Measurements from ENCODE around the gene VAMP2.

Gene VAMP2

DNA sequence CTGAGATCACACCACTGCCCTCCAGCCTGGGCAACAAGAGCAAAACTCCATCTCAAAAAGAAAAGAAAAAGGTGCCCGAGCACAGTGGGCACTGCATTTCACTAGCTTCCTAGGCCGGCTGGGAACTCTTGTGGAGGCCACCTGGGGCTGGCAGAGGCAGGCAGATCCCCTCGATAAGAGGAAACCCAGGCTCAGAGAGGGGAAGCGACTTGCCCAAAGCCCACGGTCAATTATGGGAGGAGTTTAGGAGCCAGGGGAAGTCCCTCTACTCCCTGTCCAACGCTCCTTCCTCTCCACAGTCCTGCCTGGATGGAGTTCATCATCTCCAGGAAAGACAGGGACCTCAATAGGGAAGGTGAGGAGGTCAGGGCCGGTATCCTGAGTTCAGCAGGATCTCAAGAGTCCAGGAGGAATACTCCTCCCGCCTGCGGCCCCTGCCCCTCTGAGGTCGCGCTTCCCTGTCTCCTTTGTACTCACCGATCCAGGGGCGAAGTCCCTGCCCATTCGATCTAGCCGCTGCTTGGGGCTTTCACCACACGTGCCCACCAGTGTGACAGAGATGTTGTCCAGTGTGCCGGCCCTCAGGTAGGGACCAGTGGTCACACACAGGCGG is 45.3 kb downstream of the VAMP2 start:
- peak overlapping the region; percentile 98 for H3K4me3 Mint-ChIP-seq
- no peak overlapping the region for H3K27ac Mint-ChIP-seq
- H3K36me3 Mint-ChIP-seq (ENCODE audit: low read depth), result no peaks in the 10 kb centered on the region
- TF ChIP-seq, protein P1, sequence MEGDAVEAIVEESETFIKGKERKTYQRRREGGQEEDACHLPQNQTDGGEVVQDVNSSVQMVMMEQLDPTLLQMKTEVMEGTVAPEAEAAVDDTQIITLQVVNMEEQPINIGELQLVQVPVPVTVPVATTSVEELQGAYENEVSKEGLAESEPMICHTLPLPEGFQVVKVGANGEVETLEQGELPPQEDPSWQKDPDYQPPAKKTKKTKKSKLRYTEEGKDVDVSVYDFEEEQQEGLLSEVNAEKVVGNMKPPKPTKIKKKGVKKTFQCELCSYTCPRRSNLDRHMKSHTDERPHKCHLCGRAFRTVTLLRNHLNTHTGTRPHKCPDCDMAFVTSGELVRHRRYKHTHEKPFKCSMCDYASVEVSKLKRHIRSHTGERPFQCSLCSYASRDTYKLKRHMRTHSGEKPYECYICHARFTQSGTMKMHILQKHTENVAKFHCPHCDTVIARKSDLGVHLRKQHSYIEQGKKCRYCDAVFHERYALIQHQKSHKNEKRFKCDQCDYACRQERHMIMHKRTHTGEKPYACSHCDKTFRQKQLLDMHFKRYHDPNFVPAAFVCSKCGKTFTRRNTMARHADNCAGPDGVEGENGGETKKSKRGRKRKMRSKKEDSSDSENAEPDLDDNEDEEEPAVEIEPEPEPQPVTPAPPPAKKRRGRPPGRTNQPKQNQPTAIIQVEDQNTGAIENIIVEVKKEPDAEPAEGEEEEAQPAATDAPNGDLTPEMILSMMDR (IDR thresholded peaks at IDR 0.05), result no peak
- peaks cover 83% of the 10 kb centered on the region for H3K27me3 Mint-ChIP-seq (ENCODE audit: low read depth, poor library complexity)
- no peaks in the 10 kb centered on the region for H3K9me3 Mint-ChIP-seq
- DNase-seq, result peak; percentile 39
- peaks cover 26% of the 10 kb centered on the region for H3K4me1 Mint-ChIP-seq

DNA sequence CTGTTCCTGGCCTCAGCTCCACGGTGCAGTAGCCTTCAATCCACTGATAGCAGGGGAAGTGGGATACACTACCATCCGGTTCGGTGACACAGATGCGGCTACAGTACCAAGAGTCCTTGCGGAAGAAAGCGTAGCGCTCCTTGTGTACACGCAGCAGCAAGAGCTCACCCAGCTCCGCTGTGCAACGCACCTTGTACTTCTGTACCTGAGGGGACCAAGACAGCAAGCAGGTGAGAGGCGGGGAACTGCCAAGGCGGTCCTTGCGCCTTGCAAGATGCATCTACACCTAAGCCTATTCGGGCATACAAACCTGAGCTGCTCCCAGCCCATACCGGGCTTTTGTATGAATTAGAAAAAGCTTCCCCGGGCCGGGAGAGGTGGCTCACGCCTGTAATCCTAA is 46.0 kb downstream of the VAMP2 start:
- H3K9me3 Mint-ChIP-seq, result no peaks in the 10 kb centered on the region
- H3K36me3 Mint-ChIP-seq (ENCODE audit: low read depth), result no peaks in the 10 kb centered on the region
- H3K27ac Mint-ChIP-seq, result no peak overlapping the region
- peaks cover 23% of the 10 kb centered on the region for H3K4me1 Mint-ChIP-seq
- no peak for DNase-seq
- no peak overlapping the region for H3K4me3 Mint-ChIP-seq
- peaks cover 90% of the 10 kb centered on the region for H3K27me3 Mint-ChIP-seq (ENCODE audit: low read depth, poor library complexity)
- TF ChIP-seq, protein P1 (IDR thresholded peaks at IDR 0.05), result no peak

DNA sequence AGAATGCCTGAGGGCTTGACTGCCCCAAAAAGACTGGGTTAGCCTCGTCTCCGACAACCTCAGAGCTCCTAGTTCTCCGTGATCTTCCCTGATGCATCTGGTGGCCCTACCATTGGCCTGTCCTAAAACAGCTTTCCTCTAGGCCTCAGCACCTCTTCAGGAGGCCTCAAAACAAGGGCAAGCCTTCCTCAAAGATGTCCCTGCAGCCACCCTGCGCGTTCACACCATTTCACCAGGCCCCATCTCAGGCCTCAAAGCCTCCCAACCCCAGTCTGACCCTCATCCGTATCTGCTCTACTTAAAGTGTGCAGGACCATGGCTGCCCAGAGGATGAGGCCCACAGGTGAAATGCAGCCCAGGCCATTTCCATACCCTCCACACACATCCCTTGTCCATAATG is 51.8 kb downstream of the VAMP2 start:
- Mint-ChIP-seq H3K27ac (no peak overlapping the region), H3K4me3 (peak overlapping the region; percentile 56), H3K27me3 (ENCODE audit: low read depth, poor library complexity) (peaks cover 91% of the 10 kb centered on the region)

DNA sequence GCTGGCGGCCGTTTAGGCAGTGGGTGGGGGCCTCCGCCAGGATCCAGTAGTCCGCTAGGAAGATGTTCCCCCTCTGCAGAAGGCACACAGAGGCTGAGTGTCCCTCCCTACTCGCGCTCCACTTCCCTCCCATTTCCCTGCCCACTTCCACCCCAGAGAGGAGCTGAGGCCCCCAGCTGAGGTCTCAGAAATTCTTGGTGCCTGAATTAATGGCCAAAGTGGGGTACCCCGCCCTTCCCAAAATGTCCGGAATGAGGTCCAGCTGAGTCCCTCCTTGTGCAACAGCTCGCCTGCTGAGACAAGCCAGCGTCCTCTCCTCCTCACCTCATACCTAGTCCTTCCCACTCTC is 52.3 kb downstream of the VAMP2 start:
- H3K36me3 Mint-ChIP-seq (ENCODE audit: low read depth), result no peaks in the 10 kb centered on the region
- H3K4me1 Mint-ChIP-seq, result peaks cover 21% of the 10 kb centered on the region
- no peak for DNase-seq
- peaks cover 90% of the 10 kb centered on the region for H3K27me3 Mint-ChIP-seq (ENCODE audit: low read depth, poor library complexity)
- TF ChIP-seq, protein P1 (IDR thresholded peaks at IDR 0.05), result no peak
- peak overlapping the region; percentile 56 for H3K4me3 Mint-ChIP-seq
- no peaks in the 10 kb centered on the region for H3K9me3 Mint-ChIP-seq
- H3K27ac Mint-ChIP-seq, result no peak overlapping the region

More for the DNA sequence above, 51.8 kb downstream of the VAMP2 start:
- Mint-ChIP-seq H3K9me3 (no peaks in the 10 kb centered on the region), H3K4me1 (peaks cover 21% of the 10 kb centered on the region), H3K36me3 (ENCODE audit: low read depth) (no peaks in the 10 kb centered on the region)
- TF ChIP-seq, protein P1 (IDR thresholded peaks at IDR 0.05), result no peak
- DNase-seq, result no peak

DNA sequence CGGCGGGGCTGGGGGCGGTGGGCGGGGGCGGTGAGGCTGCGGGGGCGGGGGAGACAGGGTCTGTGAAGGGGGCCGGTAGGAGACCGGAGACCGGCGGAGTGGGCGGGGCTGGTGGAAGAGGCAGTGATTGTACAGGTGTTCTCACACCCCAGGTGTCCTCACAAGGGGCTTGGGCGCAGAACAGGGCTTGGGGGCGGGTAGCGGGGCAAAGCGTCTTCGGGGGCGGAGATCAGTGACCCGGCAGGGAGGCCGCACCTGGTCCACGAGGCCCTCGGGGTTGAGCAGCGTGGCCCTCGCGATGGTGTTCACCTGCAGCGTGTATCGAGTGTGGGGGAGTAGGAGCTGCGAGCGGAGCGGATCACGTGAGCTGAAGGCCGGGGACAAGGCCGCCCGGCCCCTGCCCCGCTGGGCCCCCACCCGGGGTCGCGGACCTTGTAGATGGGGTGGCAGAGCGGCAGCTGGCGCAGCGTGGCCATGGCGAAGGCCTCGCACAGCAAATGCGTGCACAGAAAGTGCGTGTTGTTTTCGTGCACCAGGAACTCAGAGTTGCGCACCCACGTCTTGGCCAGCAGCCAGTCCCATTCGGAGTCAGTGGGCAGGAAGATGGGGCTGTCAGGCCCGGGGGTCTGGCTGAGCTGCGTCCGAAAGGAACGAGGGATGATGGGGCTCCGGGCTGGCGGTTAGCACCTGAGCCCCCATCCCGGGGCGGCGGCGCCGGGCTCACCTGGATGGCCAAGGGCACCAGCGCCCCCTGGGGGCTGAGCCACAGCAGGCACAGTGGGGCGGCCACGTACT is 52.9 kb downstream of the VAMP2 start:
- Mint-ChIP-seq H3K36me3 (ENCODE audit: low read depth) (no peaks in the 10 kb centered on the region), H3K4me1 (peaks cover 16% of the 10 kb centered on the region), H3K4me3 (peak overlapping the region; percentile 52), H3K27me3 (ENCODE audit: low read depth, poor library complexity) (peaks cover 90% of the 10 kb centered on the region), H3K9me3 (no peaks in the 10 kb centered on the region), H3K27ac (no peak overlapping the region)
- TF ChIP-seq, protein P1 (IDR thresholded peaks at IDR 0.05), result peak; percentile 87
- peak; percentile 78 for DNase-seq
